GM12875 (cell line): Measurements from ENCODE around the gene MLST8.

Experiments
- H3K4me3 ChIP-seq: one replicate; pipeline ENCODE4 v1.5.1; 2011; ENCODE audit warnings: low read depth, low read length, control low read depth
- TF ChIP-seq, protein P1 (sequence below): IDR thresholded peaks from 2 replicates; pipeline ENCODE4 v1.5.1; 2011; ENCODE audit warnings: low read depth, mild to moderate bottlenecking, control low read depth, inconsistent platforms, low read length, moderate library complexity, borderline replicate concordance; ENCODE audit not compliant: insufficient read depth

MLST8 gene

GRCh38 chr16:2195322-2196161 lies 9.7 kb upstream of the MLST8 start:
- TF ChIP-seq, protein P1, sequence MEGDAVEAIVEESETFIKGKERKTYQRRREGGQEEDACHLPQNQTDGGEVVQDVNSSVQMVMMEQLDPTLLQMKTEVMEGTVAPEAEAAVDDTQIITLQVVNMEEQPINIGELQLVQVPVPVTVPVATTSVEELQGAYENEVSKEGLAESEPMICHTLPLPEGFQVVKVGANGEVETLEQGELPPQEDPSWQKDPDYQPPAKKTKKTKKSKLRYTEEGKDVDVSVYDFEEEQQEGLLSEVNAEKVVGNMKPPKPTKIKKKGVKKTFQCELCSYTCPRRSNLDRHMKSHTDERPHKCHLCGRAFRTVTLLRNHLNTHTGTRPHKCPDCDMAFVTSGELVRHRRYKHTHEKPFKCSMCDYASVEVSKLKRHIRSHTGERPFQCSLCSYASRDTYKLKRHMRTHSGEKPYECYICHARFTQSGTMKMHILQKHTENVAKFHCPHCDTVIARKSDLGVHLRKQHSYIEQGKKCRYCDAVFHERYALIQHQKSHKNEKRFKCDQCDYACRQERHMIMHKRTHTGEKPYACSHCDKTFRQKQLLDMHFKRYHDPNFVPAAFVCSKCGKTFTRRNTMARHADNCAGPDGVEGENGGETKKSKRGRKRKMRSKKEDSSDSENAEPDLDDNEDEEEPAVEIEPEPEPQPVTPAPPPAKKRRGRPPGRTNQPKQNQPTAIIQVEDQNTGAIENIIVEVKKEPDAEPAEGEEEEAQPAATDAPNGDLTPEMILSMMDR = no peak
- no peak overlapping the region for H3K4me3 ChIP-seq

DNA sequence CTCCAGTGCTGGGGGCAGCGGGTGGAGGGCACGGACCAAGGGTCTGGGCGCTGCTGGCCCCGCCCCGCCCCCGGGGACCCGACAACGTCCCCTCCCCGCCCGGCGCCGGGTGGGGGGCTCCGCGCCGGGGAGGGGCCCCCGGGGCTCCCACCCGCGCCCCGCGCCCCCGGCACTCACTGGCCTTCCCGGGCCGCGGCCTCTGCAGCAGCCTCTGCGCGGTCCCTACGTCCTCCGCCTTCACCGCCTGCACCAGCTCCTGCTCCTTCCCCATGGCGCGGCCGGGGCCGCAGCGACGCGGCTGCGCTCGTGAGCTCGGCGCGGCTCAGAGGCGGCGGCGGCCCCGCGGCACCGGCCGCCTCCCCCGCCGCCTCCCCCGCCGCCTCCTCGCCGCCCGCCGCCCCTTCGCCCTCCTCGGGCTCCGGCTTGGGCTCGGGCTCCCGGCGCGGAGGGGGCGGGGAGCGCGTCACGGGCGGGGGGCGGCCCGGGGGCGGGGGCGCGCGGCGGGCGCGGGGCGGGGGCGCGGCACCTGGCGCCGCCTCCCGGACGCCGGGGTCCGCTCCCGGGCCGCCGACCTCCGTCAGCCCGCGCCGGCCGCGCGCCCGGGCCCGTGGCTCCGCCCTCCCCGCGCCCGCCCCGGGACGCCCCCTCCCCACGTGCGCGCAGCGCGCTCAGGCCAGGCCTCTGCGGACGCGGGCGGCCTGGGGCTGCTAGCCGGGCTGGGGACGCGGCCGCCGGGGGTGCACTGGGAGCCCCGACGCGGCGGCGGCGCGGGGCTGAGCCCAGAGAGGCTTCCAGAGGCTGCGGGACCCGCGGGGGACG lies 8.9 kb upstream of the MLST8 start, which contains the start of gene CASKIN1:
CASKIN1 (minus strand) TSS at position 444 of the 819 bp plus-strand sequence; CDS start at position 271, 173 bp downstream.
- TF ChIP-seq, protein P1 = no peak
- no peak within 1 kb of the TSS for H3K4me3 ChIP-seq

GRCh38 chr16:2196981-2197511 lies 8.2 kb upstream of the MLST8 start:
- TF ChIP-seq, protein P1 = no peak
- H3K4me3 ChIP-seq = no peak overlapping the region

GRCh38 chr16:2197765-2198164 lies 7.5 kb upstream of the MLST8 start:
- no peak overlapping the region for H3K4me3 ChIP-seq
- TF ChIP-seq, protein P1 = no peak

- H3K4me3 ChIP-seq = no peak overlapping the region
- TF ChIP-seq, protein P1 = no peak
Observed at GRCh38 chr16:2198283-2198682, 7.0 kb upstream of the MLST8 start.

DNA sequence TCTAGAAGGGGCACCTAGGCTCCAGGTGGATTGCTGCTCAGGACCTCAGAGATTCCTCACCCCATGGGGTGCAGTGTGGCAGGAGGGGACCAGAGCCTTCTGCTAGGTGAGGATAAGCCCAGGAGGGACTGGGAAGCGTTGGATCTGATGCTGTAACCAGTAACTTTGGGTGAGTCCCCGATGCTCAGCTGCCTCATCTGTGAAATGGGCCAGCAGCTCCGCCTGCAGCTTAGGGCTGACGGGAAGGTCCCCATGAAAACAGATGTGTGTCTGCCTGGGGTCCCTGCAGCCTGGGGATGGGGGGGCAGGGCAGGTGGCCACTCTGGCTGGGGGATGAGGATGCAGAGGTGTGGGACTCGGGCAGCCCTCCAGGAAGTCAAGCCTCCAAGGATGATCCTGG lies 6.2 kb upstream of the MLST8 start:
- TF ChIP-seq, protein P1 = no peak

More for the DNA sequence above, 6.2 kb upstream of the MLST8 start:
- no peak overlapping the region for H3K4me3 ChIP-seq
